Uterus (tissue), 4 donors: ENCODE results near the gene NATD1. TPM values are rescaled to one million over a fixed set of nuclear protein-coding genes. Genes with fewer than 3 reads are reported as not detected.

ENCODE experiments used
- DNase-seq, 2 donors: peaks; one replicate each; pipeline ENCODE4 v3.0.0-alpha.2; 2019 to 2020
- H3K27ac ChIP-seq, 2 donors: fragments of 200-600 bp; sonication (generic); 1 replicate in 1 of 2; 2 replicates in 1 of 2; pipeline ENCODE4 v1.5.1; 2016 to 2018
- H3K27me3 ChIP-seq, 2 donors: fragments of 200-600 bp; sonication (generic); one replicate each; pipeline ENCODE4 v1.5.1; 2018 to 2019; ENCODE audit warnings: control low read depth in 1 of 2
- H3K36me3 ChIP-seq, 2 donors: fragments of 200-600 bp; sonication (generic); one replicate each; pipeline ENCODE4 v1.5.1; 2019; ENCODE audit warnings: control low read depth in 1 of 2
- H3K4me1 ChIP-seq, 2 donors: fragments of 200-600 bp; sonication (generic); one replicate each; pipeline ENCODE4 v1.5.1; 2018 to 2019; ENCODE audit warnings: control low read depth in 1 of 2
- H3K4me3 ChIP-seq, 2 donors: fragments of 200-600 bp; sonication (generic); 1 replicate in 1 of 2; 2 replicates in 1 of 2; pipeline ENCODE4 v1.5.1; 2018 to 2019; ENCODE audit warnings: mild to moderate bottlenecking in 1 of 2
- H3K9me3 ChIP-seq, 2 donors: fragments of 200-600 bp; sonication (generic); one replicate each; pipeline ENCODE4 v1.5.1; 2019; ENCODE audit warnings: control low read depth in 1 of 2
- CTCF ChIP-seq, 4 experiments: fragments of 200-600 bp in 2 of 4; fragments of 450-650 bp in 2 of 4; sonication (generic) in 2 of 4; IDR thresholded peaks; one replicate each; pipeline ENCODE4 v1.5.1; 2016 to 2019; ENCODE audit warnings: antibody characterized with exemption in 4 of 4, mild to moderate bottlenecking in 2 of 4, moderate library complexity in 1 of 4
- POLR2A ChIP-seq, 2 donors: fragments of 450-650 bp; IDR thresholded peaks; one replicate each; pipeline ENCODE4 v1.6.1; 2016; ENCODE audit warnings: antibody characterized with exemption in 2 of 2, mild to moderate bottlenecking in 1 of 2, moderate library complexity in 1 of 2
- intact Hi-C: fragments of 100-400 bp; cut with DNase I; formaldehyde crosslinking; loops from one replicate; pipeline ENCODE4 v1.15.1; 2023; ENCODE audit warnings: low total_unique reads
- total RNA-seq, 4 donors: library from RNA; depleted of rRNA in 3 of 4; stranded (reverse); fragments of >200 nt in 3 of 4; gene quantifications; one replicate each; pipeline versions ENCODE4 v1.1.0 to v1.2.4, GENCODE V29; 2014 to 2023
- donor health status: DM: yes; HTN: yes; CAD: no.

The NATD1 gene
- total RNA-seq, 4 donors from 2014 or later = 2.1 to 4.9 (median 3.8) TPM

- intact Hi-C loops = loop anchor here (10.0 kb wide), 1 partner anchor 153 kb away; the partner anchor contains the start of gene DHRS7B
- Histone ChIP-seq H3K4me3 (no peak overlapping the region), H3K36me3 (no peaks in the 10 kb centered on the region), H3K27ac (no peak overlapping the region), H3K27me3 (no peaks in the 10 kb centered on the region), H3K4me1 (peaks cover 0 to 13% of the 10 kb centered on the region in 2 donors), H3K9me3 (no peaks in the 10 kb centered on the region)
- TF ChIP-seq CTCF (IDR thresholded peaks at IDR 0.05) (no peak), POLR2A (IDR thresholded peaks at IDR 0.05) (no peak)
- no peak for DNase-seq
Observed at GRCh38 chr17:21277332-21277731, 24.1 kb upstream of the NATD1 start.

GRCh38 chr17:21276264-21276588, 23.0 kb upstream of the NATD1 start:
- Histone ChIP-seq H3K36me3 (no peaks in the 10 kb centered on the region), H3K4me1 (peaks cover 0 to 13% of the 10 kb centered on the region in 2 donors), H3K4me3 (peak overlapping the region; percentile 36 to 54), H3K9me3 (no peaks in the 10 kb centered on the region), H3K27ac (peak overlapping the region; percentile 36 to 50), H3K27me3 (no peaks in the 10 kb centered on the region)
- TF ChIP-seq POLR2A (IDR thresholded peaks at IDR 0.05) = no peak
- TF ChIP-seq CTCF (IDR thresholded peaks at IDR 0.05) = no peak
- no peak for DNase-seq
- intact Hi-C loops = loop anchor here (10.0 kb wide), 1 partner anchor 151 kb away; the partner anchor contains the start of gene DHRS7B

- TF ChIP-seq POLR2A (IDR thresholded peaks at IDR 0.05) = peak in 1 of 2 donors; percentile 53
- TF ChIP-seq CTCF (IDR thresholded peaks at IDR 0.05) = peak in 1 of 4 experiments; percentile 9
- H3K36me3 ChIP-seq = no peaks in the 10 kb centered on the region
- peaks cover 0 to 13% of the 10 kb centered on the region in 2 donors for H3K4me1 ChIP-seq
- intact Hi-C loops = loop anchor here (10.0 kb wide), 1 partner anchor 151 kb away; the partner anchor contains the start of gene DHRS7B
- peak; percentile 88 to 93 for DNase-seq
- no peaks in the 10 kb centered on the region for H3K9me3 ChIP-seq
- H3K27ac ChIP-seq = peak overlapping the region; percentile 42 to 50
- peak overlapping the region; percentile 36 to 54 for H3K4me3 ChIP-seq
- no peaks in the 10 kb centered on the region for H3K27me3 ChIP-seq
Observed at GRCh38 chr17:21275579-21276263, 22.5 kb upstream of the NATD1 start.

DNA sequence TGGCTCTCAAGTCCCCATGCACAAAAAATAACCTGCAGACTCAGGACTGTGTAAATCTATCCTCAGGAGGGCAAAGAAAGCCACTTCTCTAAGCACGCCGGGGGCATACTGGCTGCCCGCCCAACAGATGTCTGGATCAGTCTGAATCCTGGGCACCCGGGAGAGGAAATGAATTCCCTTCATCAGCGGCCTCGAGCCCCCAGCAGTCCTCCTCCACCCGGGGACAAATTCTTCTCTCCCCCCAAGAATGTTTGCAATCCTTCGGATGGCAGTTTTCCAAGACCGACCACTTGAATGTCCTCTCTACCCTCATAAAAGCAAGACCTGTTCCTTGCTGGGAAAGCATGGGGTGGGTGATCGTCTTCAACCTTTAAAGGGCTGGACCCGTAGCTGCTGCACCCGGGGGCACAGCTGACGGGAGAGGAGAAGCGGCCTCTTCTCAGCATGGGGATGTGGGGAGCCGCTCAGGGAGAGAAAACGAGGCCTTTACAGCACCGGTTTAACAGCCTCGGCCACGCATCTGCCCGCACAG, 21.9 kb upstream of the NATD1 start:
- H3K4me3 ChIP-seq = peak overlapping the region; percentile 36 to 54
- H3K27me3 ChIP-seq = no peaks in the 10 kb centered on the region
- no peak for DNase-seq
- peak overlapping the region; percentile 42 to 50 for H3K27ac ChIP-seq
- H3K9me3 ChIP-seq = no peaks in the 10 kb centered on the region
- intact Hi-C loops = loop anchor here (10.0 kb wide), 1 partner anchor 150 kb away; the partner anchor contains the start of gene DHRS7B
- peaks cover 0 to 13% of the 10 kb centered on the region in 2 donors for H3K4me1 ChIP-seq
- no peak for TF ChIP-seq POLR2A (IDR thresholded peaks at IDR 0.05)
- H3K36me3 ChIP-seq = no peaks in the 10 kb centered on the region

- no peaks in the 10 kb centered on the region for H3K27me3 ChIP-seq
- no peaks in the 10 kb centered on the region for H3K36me3 ChIP-seq
- DNase-seq = no peak
- peaks cover 0 to 8% of the 10 kb centered on the region in 2 donors for H3K4me1 ChIP-seq
- H3K27ac ChIP-seq = no peak overlapping the region
- H3K9me3 ChIP-seq = no peaks in the 10 kb centered on the region
- H3K4me3 ChIP-seq = no peak overlapping the region
- TF ChIP-seq CTCF (IDR thresholded peaks at IDR 0.05) = no peak
- TF ChIP-seq POLR2A (IDR thresholded peaks at IDR 0.05) = no peak
- intact Hi-C loops = loop anchor here (10.0 kb wide), 1 partner anchor 148 kb away; the partner anchor contains the start of gene DHRS7B
Observed at GRCh38 chr17:21272881-21273792, 19.9 kb upstream of the NATD1 start.
